GM12878 (cell line): ENCODE results near the gene OR10H3. TPM values are rescaled to one million over a fixed set of nuclear protein-coding genes. Genes with fewer than 3 reads are reported as not detected.

Source experiments
- ATAC-seq: fragments of 200-7000 bp; cut with Tn5 transposase; 3 replicates; pipeline ENCODE4 v1.9.1; 2020; ENCODE audit warnings: mild to moderate bottlenecking, moderate library complexity
- BruUV-seq: library from RNA; stranded (reverse); fragments of 400-500 nt; replicated peaks from 2 replicates; lab custom pipeline; 2021; lab: Mats Ljungman, UMichigan
- CTCF ChIA-PET: fragments of 300-600 bp; sonication (Branson Sonifier 250); formaldehyde crosslinking; extraction: SDS; loops from one replicate; lab custom pipeline; 2021; ENCODE audit warnings: inconsistent platforms; lab: Yijun Ruan, JAX
- POLR2A ChIA-PET: fragments of 350-600 bp; formaldehyde crosslinking; extraction: SDS; loops from one replicate; lab custom pipeline; 2021; ENCODE audit warnings: inconsistent platforms; lab: Charles Lee
- RAD21 ChIA-PET: fragments of 300-600 bp; sonication (Branson Sonifier 250); formaldehyde crosslinking; loops from one replicate; lab custom pipeline; 2023; ENCODE audit warnings: antibody characterized with exemption; ENCODE audit not compliant: unreplicated experiment; lab: Charles Lee
- SMC1A ChIA-PET: fragments of 300-600 bp; sonication (Branson Sonifier 250); formaldehyde crosslinking; loops from one replicate; lab custom pipeline; 2023; ENCODE audit not compliant: unreplicated experiment, uncharacterized antibody; lab: Charles Lee
- DNase-seq: peaks from one replicate; pipeline ENCODE4 v3.0.0-alpha.2; 2011; ENCODE audit warnings: low read depth, low spot score
- FAIRE-seq: peaks from 3 replicates; lab custom pipeline; 2011; peaks lifted over from hg19 to GRCh38; lab: Jason Lieb, UNC
- H2AFZ ChIP-seq: 2 replicates; pipeline ENCODE4 v1.6.0; 2011; ENCODE audit warnings: low read depth, low read length, control low read depth; ENCODE audit not compliant: control insufficient read depth
- H3K27ac ChIP-seq: 2 replicates; pipeline ENCODE4 v1.5.1; 2011; ENCODE audit warnings: control low read depth; ENCODE audit not compliant: control insufficient read depth, insufficient read depth
- H3K27me3 ChIP-seq, 2 experiments: replicated peaks in 1 of 2; 2 replicates each; pipeline versions ENCODE4 v1.6.0 to v1.6.1; 2011; ENCODE audit warnings: low read length in 1 of 2; ENCODE audit not compliant: control insufficient read depth in 2 of 2, insufficient read depth in 2 of 2
- H3K36me3 ChIP-seq, 2 experiments: 2 replicates each; pipeline ENCODE4 v1.5.1; 2011; ENCODE audit warnings: low read length in 1 of 2; ENCODE audit not compliant: control insufficient read depth in 2 of 2, insufficient read depth in 2 of 2
- H3K4me1 ChIP-seq: 2 replicates; pipeline ENCODE4 v1.6.1; 2011; ENCODE audit warnings: mild to moderate bottlenecking, low read length, moderate library complexity, mixed read lengths; ENCODE audit not compliant: control insufficient read depth, insufficient read depth
- H3K4me2 ChIP-seq: 2 replicates; pipeline ENCODE4 v1.6.0; 2011; ENCODE audit warnings: control low read depth; ENCODE audit not compliant: control insufficient read depth, insufficient read depth
- H3K4me3 ChIP-seq: fragments of 200-600 bp; sonication (generic); 2 replicates; pipeline ENCODE4 v1.5.1; 2016
- H3K79me2 ChIP-seq: 2 replicates; pipeline ENCODE4 v1.6.0; 2011; ENCODE audit warnings: low read length; ENCODE audit not compliant: control insufficient read depth, insufficient read depth
- H3K9ac ChIP-seq: 2 replicates; pipeline ENCODE4 v1.8.0; 2011; ENCODE audit warnings: low read length, control low read depth, mixed read lengths; ENCODE audit not compliant: control insufficient read depth, insufficient read depth
- H3K9me3 ChIP-seq: replicated peaks from 3 replicates; pipeline ENCODE4 v1.5.1; 2011; ENCODE audit warnings: mild to moderate bottlenecking, low read length; ENCODE audit not compliant: control insufficient read depth, insufficient read depth
- H4K20me1 ChIP-seq: 2 replicates; pipeline ENCODE4 v1.6.0; 2011; ENCODE audit not compliant: control insufficient read depth, insufficient read depth
- NR2C1 ChIP-seq: fragments of 450-650 bp; IDR thresholded peaks from 2 replicates; pipeline ENCODE4 v1.6.1; 2017; ENCODE audit warnings: antibody characterized with exemption, mild to moderate bottlenecking, moderate library complexity
- PAX8 ChIP-seq: fragments of 450-650 bp; IDR thresholded peaks from 2 replicates; pipeline ENCODE4 v1.6.1; 2017; ENCODE audit warnings: mild to moderate bottlenecking, moderate library complexity
- SPI1 ChIP-seq: IDR thresholded peaks from 2 replicates; pipeline ENCODE4 v1.6.1; 2011; ENCODE audit warnings: low read depth, mild to moderate bottlenecking, low read length, moderate library complexity, borderline replicate concordance; ENCODE audit not compliant: insufficient read depth
- WGBS: methylation state at CpG from one replicate; pipeline ENCODE4 v1.1.6; 2016; ENCODE audit warnings: low lambda C conversion rate; ENCODE audit not compliant: insufficient replicate concordance, insufficient coverage; ENCODE audit errors: missing lambda C conversion rate; 5-methylcytosine and 5-hydroxymethylcytosine counted together
- in situ Hi-C: fragments of 300-500 bp; cut with MboI; formaldehyde crosslinking; loops from 9 replicates; pipeline ENCODE4 v1.14.3; 2018; ENCODE audit warnings: mixed read lengths
- intact Hi-C: fragments of 100-400 bp; cut with micrococcal nuclease; formaldehyde crosslinking; loops from one replicate; pipeline ENCODE4 v1.14.2; 2022; ENCODE audit not compliant: unreplicated experiment
- polyA plus RNA-seq, 11 experiments: library from polyadenylated mRNA; depleted of rRNA in 4 of 11; unstranded in 6 of 11; stranded (reverse) in 5 of 11; fragments of >200 nt; fragmentation: Nextera tagmentation in 4 of 11; fragmentation: Illumina TruSeq in 1 of 11; extraction: Ambion mirVana in 4 of 11; extraction: Trizol in 1 of 11; gene quantifications; 1 replicate in 1 of 11; 2 replicates in 10 of 11; pipeline versions ENCODE4 v1.2.1 to v1.2.3, GENCODE V29; 2011 to 2016; ENCODE audit warnings: inconsistent platforms in 2 of 11, missing spikeins in 2 of 11, low read depth in 1 of 11
- total RNA-seq, 4 experiments: library from RNA; depleted of rRNA in 3 of 4; stranded (reverse); fragments of >200 nt in 3 of 4; fragmentation: Illumina TruSeq in 1 of 4; extraction: Trizol in 1 of 4; gene quantifications; 2 replicates each; pipeline versions ENCODE4 v1.2.1 to v1.2.3, GENCODE V29; 2013 to 2021
- TF ChIP-seq, protein P1 (sequence below): fragments of 450-650 bp; IDR thresholded peaks from 2 replicates; pipeline ENCODE4 v1.6.1; 2017; ENCODE audit warnings: low read depth, mild to moderate bottlenecking, moderate library complexity
- TF ChIP-seq, protein P2 (sequence below): IDR thresholded peaks from 2 replicates; pipeline ENCODE4 v1.6.1; 2012; ENCODE audit warnings: low read depth, low read length, improper control_type of control experiment

The OR10H3 gene
- total and polyA plus RNA-seq, 10 of the 15 experiments (the other 5 are each of a cell fraction or from before 2014, with no cell fraction given), result not detected

DNA sequence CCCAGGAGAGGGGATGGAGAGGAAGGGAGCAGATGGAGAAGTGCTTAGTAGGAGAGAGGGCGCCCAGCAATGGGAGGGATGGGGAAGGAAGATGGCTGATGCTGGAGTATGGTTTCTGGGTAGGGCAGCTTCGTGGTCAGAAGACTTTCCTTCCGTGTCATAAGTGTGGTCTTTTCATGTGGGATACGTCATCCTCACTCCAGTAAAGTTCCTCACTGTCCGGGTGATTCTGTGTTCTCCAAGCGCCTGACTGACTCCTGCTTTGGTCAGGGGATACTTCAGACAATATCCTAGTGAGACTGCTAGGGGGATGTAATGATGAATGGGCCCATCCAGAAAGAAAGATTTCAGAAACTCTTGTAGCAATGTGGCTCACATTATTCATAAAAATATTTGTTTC, 3.9 kb upstream of the OR10H3 start (continued):
- TF ChIP-seq, protein P1, sequence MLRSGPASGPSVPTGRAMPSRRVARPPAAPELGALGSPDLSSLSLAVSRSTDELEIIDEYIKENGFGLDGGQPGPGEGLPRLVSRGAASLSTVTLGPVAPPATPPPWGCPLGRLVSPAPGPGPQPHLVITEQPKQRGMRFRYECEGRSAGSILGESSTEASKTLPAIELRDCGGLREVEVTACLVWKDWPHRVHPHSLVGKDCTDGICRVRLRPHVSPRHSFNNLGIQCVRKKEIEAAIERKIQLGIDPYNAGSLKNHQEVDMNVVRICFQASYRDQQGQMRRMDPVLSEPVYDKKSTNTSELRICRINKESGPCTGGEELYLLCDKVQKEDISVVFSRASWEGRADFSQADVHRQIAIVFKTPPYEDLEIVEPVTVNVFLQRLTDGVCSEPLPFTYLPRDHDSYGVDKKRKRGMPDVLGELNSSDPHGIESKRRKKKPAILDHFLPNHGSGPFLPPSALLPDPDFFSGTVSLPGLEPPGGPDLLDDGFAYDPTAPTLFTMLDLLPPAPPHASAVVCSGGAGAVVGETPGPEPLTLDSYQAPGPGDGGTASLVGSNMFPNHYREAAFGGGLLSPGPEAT, result no peak
- TF ChIP-seq, all 136 proteins: peak for 0

DNA sequence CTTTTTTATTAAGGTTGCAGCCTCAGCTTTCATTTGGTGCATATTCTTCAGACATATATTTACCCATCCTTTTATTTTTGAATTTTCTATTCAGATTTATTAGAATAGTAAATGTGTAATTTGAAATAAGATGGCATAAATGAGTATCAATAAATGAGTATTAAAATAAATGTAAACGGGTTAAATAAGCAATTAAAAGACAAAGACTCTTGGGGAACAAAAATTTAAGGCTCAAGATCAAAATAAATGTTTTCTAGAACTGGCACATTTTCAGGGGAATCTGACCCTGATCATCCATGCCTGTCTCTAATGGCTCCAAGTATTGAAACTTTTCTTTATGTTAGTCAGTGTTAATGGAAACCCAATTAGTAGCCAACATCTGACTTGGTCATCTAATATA, 3.0 kb downstream of the OR10H3 start:
- DNase-seq (no peak), FAIRE-seq (no peak), ATAC-seq (no peak)
- WGBS, result 0% methylated on average over 1 of the region's 1 CpG
- TF ChIP-seq SPI1 (no peak), PAX8 (no peak), NR2C1 (no peak)
- TF ChIP-seq, protein P2, sequence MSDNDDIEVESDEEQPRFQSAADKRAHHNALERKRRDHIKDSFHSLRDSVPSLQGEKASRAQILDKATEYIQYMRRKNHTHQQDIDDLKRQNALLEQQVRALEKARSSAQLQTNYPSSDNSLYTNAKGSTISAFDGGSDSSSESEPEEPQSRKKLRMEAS, result no peak
- H3K4me2 ChIP-seq, result no peak overlapping the region
- in situ Hi-C loops (no loop called here), intact Hi-C loops (no loop called here)
- H3K9me3 ChIP-seq, result no peaks in the 10 kb centered on the region; the same call in 2 of the 3 replicates
- ChIA-PET CTCF (no interaction called here), POLR2A (no interaction called here), RAD21 (no interaction called here), SMC1A (no interaction called here)
- H3K9ac ChIP-seq, result no peak overlapping the region
- no peaks in the 10 kb centered on the region for H3K79me2 ChIP-seq
- no peaks in the 10 kb centered on the region for H3K4me1 ChIP-seq
- no peak overlapping the region for H2AFZ ChIP-seq
- H3K36me3 ChIP-seq, result no peaks in the 10 kb centered on the region
- no peak overlapping the region for H3K4me3 ChIP-seq
- no peak overlapping the region for H3K27ac ChIP-seq
- H4K20me1 ChIP-seq, result no peaks in the 10 kb centered on the region
- no peaks in the 10 kb centered on the region for H3K27me3 ChIP-seq
- BruUV-seq, result no TSS peak
